K562 (cell line): ENCODE results near the gene UBE3D.

ENCODE experiments used
- ATF6 ChIP-seq: sonication (generic); formaldehyde crosslinking; IDR thresholded peaks from 2 replicates; pipeline ENCODE4 v1.4.0; 2020; ENCODE audit warnings: mild to moderate bottlenecking, missing genetic modification reagents
- BDP1 ChIP-seq: IDR thresholded peaks from 3 replicates; pipeline ENCODE4 v1.6.1; 2011; ENCODE audit not compliant: insufficient read length, insufficient read depth
- GTF2F1 ChIP-seq: IDR thresholded peaks from 2 replicates; pipeline ENCODE4 v1.6.1; 2011; ENCODE audit warnings: low read depth, low read length, improper control_type of control experiment
- HMGN3 ChIP-seq: IDR thresholded peaks from 2 replicates; pipeline ENCODE4 v1.6.1; 2011; ENCODE audit warnings: borderline replicate concordance, low read depth, mild to moderate bottlenecking, mixed read lengths, low read length; ENCODE audit not compliant: insufficient read length; ENCODE audit errors: extremely low read depth
- MXI1 ChIP-seq: IDR thresholded peaks from 2 replicates; pipeline ENCODE4 v1.6.1; 2011; ENCODE audit warnings: low read depth, mild to moderate bottlenecking, improper control_type of control experiment, low read length
- NFIC ChIP-seq: fragments of 450-650 bp; IDR thresholded peaks from 2 replicates; pipeline ENCODE4 v1.6.1; 2017; ENCODE audit warnings: mild to moderate bottlenecking, inconsistent platforms
- ZNF121 ChIP-seq: sonication (generic); formaldehyde crosslinking; conservative IDR thresholded peaks from 2 replicates; pipeline ENCODE4 v1.8.0; 2022; ENCODE audit warnings: missing genetic modification reagents

- TF ChIP-seq GTF2F1 (no peak), MXI1 (no peak), HMGN3 (no peak), BDP1 (no peak), ATF6 (CRISPR knock-in tag) (no peak), ZNF121 (no peak), NFIC (no peak)
These were observed 23.1 kb downstream of the UBE3D start for GRCh38 chr6:83042467-83043053.
